ENCODE results near the gene IFTAP.
"Not testable (repeated sequence)": the region's sequence is repeated elsewhere in the genome, so short reads cannot be mapped to it uniquely, and the experiment has no call there.

IFTAP gene

DNA sequence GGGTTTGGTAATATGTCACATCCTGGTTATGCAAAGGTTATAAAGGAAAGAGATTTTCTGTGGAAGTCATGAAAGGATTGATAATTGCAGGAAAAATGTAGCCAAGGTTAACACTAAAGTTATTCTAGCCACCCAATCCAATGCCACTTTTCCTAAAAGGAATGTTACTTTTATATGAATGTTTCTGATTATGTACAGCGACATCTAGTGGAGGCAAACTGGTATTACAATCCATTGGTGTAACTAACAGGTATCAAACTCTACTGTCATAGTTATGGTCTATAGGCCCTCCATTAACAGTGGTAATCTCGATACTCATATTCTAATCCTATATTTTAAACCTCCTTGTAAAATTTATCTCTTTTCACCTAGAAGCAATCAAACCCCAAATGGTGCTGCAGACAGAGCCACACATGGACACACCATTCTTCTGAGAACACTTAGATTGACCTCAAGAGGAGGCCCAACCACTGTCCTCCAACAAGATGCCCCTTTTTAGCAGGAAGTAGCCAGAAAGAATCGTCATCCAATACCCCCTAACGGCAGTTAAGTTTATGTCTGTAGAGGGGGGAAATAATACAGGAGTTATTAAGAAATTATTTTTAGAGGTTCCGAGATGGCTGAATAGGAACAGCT is 78.6 kb downstream of the IFTAP start:
- no peak overlapping the region for H3K27ac Mint-ChIP-seq

GRCh38 chr11:36679547-36679946 is 85.2 kb downstream of the IFTAP start:
- H3K27me3 Mint-ChIP-seq, result peaks cover 48% of the 10 kb centered on the region
- peaks cover 7 to 12% of the 10 kb centered on the region in 2 donors for H3K9me3 Mint-ChIP-seq
- DNase-seq, H3K4me1 Mint-ChIP-seq, H3K27ac Mint-ChIP-seq, ATAC-seq, H3K4me3 Mint-ChIP-seq: not testable (repeated sequence)

More for the DNA sequence above, 78.6 kb downstream of the IFTAP start:
- ATAC-seq (no peak), DNase-seq (peak in 1 of 2 donors; percentile 7)
- no peak overlapping the region for H3K4me3 Mint-ChIP-seq
- peaks cover 23% of the 10 kb centered on the region for H3K27me3 Mint-ChIP-seq
- H3K9me3 Mint-ChIP-seq, result peaks cover 0 to 11% of the 10 kb centered on the region in 2 donors
- no peaks in the 10 kb centered on the region for H3K4me1 Mint-ChIP-seq

GRCh38 chr11:36683818-36684217 is 89.5 kb downstream of the IFTAP start:
- Mint-ChIP-seq H3K27ac (no peak overlapping the region), H3K9me3 (peaks cover 5 to 7% of the 10 kb centered on the region in 2 donors), H3K27me3 (peaks cover 67% of the 10 kb centered on the region), H3K4me1 (peaks cover 8% of the 10 kb centered on the region), H3K4me3 (no peak overlapping the region)
- DNase-seq (no peak), ATAC-seq (no peak)

GRCh38 chr11:36684840-36685801 is 90.8 kb downstream of the IFTAP start:
- peaks cover 5 to 7% of the 10 kb centered on the region in 2 donors for H3K9me3 Mint-ChIP-seq
- peaks cover 8% of the 10 kb centered on the region for H3K4me1 Mint-ChIP-seq
- ATAC-seq, result peak; percentile 94
- peaks cover 79% of the 10 kb centered on the region for H3K27me3 Mint-ChIP-seq
- peak; percentile 50 to 60 for DNase-seq
- H3K27ac Mint-ChIP-seq, result peak overlapping the region in 1 of 2 donors; percentile 19
- peak overlapping the region in 1 of 2 donors; percentile 7 for H3K4me3 Mint-ChIP-seq

DNA sequence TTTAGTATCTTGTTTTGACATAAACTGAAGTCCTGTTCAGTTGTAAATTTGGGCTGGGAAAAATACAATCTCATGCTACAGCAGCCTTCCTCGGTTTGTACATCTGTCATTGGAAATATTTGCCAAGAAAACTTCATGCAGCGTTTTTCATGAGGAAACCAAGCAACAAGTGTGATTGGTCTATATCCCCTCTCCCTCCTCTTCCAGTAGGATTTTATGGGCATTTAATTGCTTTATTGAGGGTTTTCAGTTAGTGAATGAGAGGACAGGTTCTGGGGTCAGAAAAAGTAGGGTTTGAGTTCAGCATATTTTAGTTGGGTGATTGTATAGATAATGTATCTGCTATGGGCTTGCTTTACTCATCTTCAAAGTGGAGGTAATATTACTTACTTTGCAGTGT is 93.8 kb downstream of the IFTAP start:
- Mint-ChIP-seq H3K4me3 (no peak overlapping the region), H3K4me1 (peaks cover 8% of the 10 kb centered on the region), H3K9me3 (no peaks in the 10 kb centered on the region), H3K27ac (no peak overlapping the region), H3K27me3 (peaks cover 67% of the 10 kb centered on the region)
- ATAC-seq, result no peak
- DNase-seq, result no peak

- Mint-ChIP-seq H3K27ac (no peak overlapping the region), H3K4me3 (no peak overlapping the region), H3K9me3 (no peaks in the 10 kb centered on the region), H3K4me1 (peaks cover 8% of the 10 kb centered on the region), H3K27me3 (peaks cover 69% of the 10 kb centered on the region)
- DNase-seq, result no peak
- no peak for ATAC-seq
Measured at GRCh38 chr11:36688571-36689291, 94.4 kb downstream of the IFTAP start.

GRCh38 chr11:36689442-36689841 is 95.1 kb downstream of the IFTAP start:
- Mint-ChIP-seq H3K27me3 (peaks cover 69% of the 10 kb centered on the region), H3K27ac (no peak overlapping the region), H3K4me1 (peaks cover 8% of the 10 kb centered on the region), H3K9me3 (no peaks in the 10 kb centered on the region), H3K4me3 (no peak overlapping the region)
- no peak for ATAC-seq
- no peak for DNase-seq

DNA sequence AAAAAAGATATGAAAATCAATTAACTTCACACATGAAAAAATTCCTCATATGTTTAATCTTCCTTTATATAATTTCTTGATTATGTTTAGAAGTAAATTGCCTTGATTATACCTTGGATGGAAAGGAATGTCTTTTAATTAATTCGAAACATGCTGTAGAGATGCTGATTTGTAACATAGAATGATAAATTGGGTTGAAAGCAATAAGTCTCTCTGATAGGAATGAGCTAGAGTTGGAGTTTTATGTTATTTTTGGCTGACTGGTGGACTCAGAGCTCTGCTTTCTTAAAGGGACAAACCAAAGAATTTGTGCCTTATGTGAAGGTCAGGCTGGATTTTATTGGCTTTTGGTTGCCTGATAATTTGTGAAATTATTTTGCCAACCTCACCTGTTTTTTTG is 98.4 kb downstream of the IFTAP start:
- no peak overlapping the region for H3K4me3 Mint-ChIP-seq
- DNase-seq (no peak), ATAC-seq (no peak)
- H3K4me1 Mint-ChIP-seq, result no peaks in the 10 kb centered on the region
- H3K27ac Mint-ChIP-seq, result no peak overlapping the region
- H3K27me3 Mint-ChIP-seq, result peaks cover 59% of the 10 kb centered on the region
- no peaks in the 10 kb centered on the region for H3K9me3 Mint-ChIP-seq

DNA sequence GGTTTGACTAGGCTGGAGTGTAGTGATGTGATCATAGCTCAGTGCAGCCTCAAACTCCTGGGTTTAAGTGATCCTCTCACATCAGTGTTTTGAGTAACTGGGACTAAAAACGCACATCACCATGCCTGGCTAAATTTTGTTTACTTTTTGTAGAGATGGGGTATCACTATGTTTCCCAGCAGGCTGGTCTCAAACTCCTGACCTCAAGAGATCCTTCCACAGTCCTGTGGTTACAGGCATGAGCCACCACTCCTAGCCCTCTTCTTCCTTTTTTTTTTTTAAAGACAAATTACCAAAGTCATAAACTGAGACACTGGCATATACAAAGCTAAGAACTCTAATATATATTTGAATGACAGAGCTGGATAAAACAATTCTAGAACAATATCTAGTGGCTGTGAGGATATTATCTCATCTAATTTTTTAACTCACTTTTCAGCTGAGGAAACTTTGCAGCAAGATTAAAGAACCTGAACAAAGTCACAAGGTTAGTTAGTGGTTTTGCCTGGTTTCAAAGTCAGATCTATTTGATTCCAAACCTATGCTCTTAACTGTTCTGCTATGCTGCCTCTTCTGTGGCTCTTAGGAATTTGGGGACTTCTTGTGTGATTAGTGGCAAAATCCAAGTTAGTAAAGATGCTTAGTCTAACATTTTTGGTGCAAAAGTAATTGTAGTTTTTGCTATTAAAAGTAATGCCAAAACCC is 99.0 kb downstream of the IFTAP start:
- no peaks in the 10 kb centered on the region for H3K9me3 Mint-ChIP-seq
- H3K4me1 Mint-ChIP-seq, result no peaks in the 10 kb centered on the region
- DNase-seq (no peak), ATAC-seq (no peak)
- H3K27ac Mint-ChIP-seq, result peak overlapping the region in 1 of 2 donors; percentile 54
- peaks cover 56% of the 10 kb centered on the region for H3K27me3 Mint-ChIP-seq
- no peak overlapping the region for H3K4me3 Mint-ChIP-seq

- ATAC-seq, result no peak
- H3K4me1 Mint-ChIP-seq, result no peaks in the 10 kb centered on the region
- no peak overlapping the region for H3K4me3 Mint-ChIP-seq
- no peaks in the 10 kb centered on the region for H3K9me3 Mint-ChIP-seq
- peaks cover 53% of the 10 kb centered on the region for H3K27me3 Mint-ChIP-seq
- H3K27ac Mint-ChIP-seq, result no peak overlapping the region
- DNase-seq, result no peak
Measured at GRCh38 chr11:36695111-36695510, 100.8 kb downstream of the IFTAP start.

GRCh38 chr11:36695571-36695970 is 101.3 kb downstream of the IFTAP start:
- no peak for DNase-seq
- H3K27ac Mint-ChIP-seq, result no peak overlapping the region
- H3K4me3 Mint-ChIP-seq, result no peak overlapping the region
- ATAC-seq, result no peak
- H3K4me1 Mint-ChIP-seq, result no peaks in the 10 kb centered on the region
- H3K9me3 Mint-ChIP-seq, result no peaks in the 10 kb centered on the region
- H3K27me3 Mint-ChIP-seq, result peaks cover 55% of the 10 kb centered on the region

DNA sequence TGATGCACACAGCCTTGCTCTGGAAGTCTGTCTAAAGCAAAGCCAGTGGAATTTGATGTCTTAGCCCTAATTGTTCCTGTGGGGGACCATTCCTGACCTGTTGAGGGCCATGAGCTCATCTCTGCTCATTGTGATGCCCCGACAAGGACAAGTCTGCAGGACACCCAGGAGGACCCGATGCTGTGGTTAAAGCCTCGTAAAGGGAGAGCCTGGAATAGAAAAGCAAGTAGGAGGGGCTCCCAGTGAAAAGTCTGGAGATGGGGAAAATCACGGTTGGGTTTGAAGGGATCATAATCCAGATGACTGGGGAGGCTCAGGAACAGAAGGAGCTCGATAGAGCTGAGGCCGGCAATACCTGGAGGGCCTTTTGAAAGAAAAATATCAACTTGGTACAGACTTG is 102.2 kb downstream of the IFTAP start:
- no peak for ATAC-seq
- Mint-ChIP-seq H3K27me3 (peaks cover 63% of the 10 kb centered on the region), H3K4me3 (no peak overlapping the region), H3K9me3 (no peaks in the 10 kb centered on the region), H3K27ac (no peak overlapping the region), H3K4me1 (no peaks in the 10 kb centered on the region)
- DNase-seq, result no peak

GRCh38 chr11:36699271-36699670 is 105.0 kb downstream of the IFTAP start:
- Mint-ChIP-seq H3K4me1 (peaks cover 6% of the 10 kb centered on the region), H3K27me3 (peaks cover 72% of the 10 kb centered on the region), H3K4me3 (no peak overlapping the region), H3K27ac (no peak overlapping the region), H3K9me3 (no peaks in the 10 kb centered on the region)
- DNase-seq (no peak), ATAC-seq (no peak)

GRCh38 chr11:36700246-36700645 is 105.9 kb downstream of the IFTAP start:
- Mint-ChIP-seq H3K27me3 (peaks cover 72% of the 10 kb centered on the region), H3K4me3 (no peak overlapping the region), H3K27ac (no peak overlapping the region), H3K9me3 (no peaks in the 10 kb centered on the region), H3K4me1 (peaks cover 6% of the 10 kb centered on the region)
- ATAC-seq (peak; percentile 12), DNase-seq (no peak)

Data from stimulated activated naive CD8-positive, alpha-beta T cell treated with anti-CD3 and anti-CD28 coated beads, Interleukin-15, amount 100 ng/mL, for 72 hours (primary cell).